Neural cell (in vitro differentiated cells): Measurements from ENCODE around the gene MED26. TPM values are rescaled to one million over a fixed set of nuclear protein-coding genes. Genes with fewer than 3 reads are reported as not detected.
"Not testable (repeated sequence)": the region's sequence is repeated elsewhere in the genome, so short reads cannot be mapped to it uniquely, and the experiment has no call there.

Source experiments
- H2AFZ ChIP-seq: fragments of 200-600, 300-800 bp; sonication (generic), shearing (Covaris generic); 2 replicates; pipeline ENCODE4 v1.6.0; 2014; ENCODE audit warnings: low read depth, mild to moderate bottlenecking, antibody characterized with exemption, low read length, moderate library complexity
- H3F3A ChIP-seq: fragments of 200-600 bp; shearing (Covaris generic); 2 replicates; pipeline ENCODE4 v1.6.1; 2016; ENCODE audit warnings: mild to moderate bottlenecking, moderate library complexity, mixed read lengths, antibody characterized with exemption, low read length; ENCODE audit not compliant: insufficient read depth, poor library complexity, severe bottlenecking
- H3K27ac ChIP-seq: fragments of 200-600, 300-800 bp; sonication (generic), shearing (Covaris generic); 2 replicates; pipeline ENCODE4 v1.5.1; 2014; ENCODE audit warnings: mild to moderate bottlenecking, low read length, moderate library complexity
- H3K27me3 ChIP-seq: fragments of 300-800, 200-600 bp; sonication (generic), shearing (Covaris generic); 2 replicates; pipeline ENCODE4 v1.6.0; 2014; ENCODE audit warnings: mild to moderate bottlenecking, low read depth, low read length, moderate library complexity; ENCODE audit not compliant: insufficient read depth
- H3K36me3 ChIP-seq: fragments of 300-800, 200-600 bp; sonication (generic), shearing (Covaris generic); 2 replicates; pipeline ENCODE4 v1.5.1; 2014; ENCODE audit warnings: mild to moderate bottlenecking, antibody characterized with exemption, low read length, moderate library complexity; ENCODE audit not compliant: insufficient read depth
- H3K4me2 ChIP-seq: fragments of 300-800, 200-600 bp; sonication (generic), shearing (Covaris generic); 2 replicates; pipeline ENCODE4 v1.6.0; 2014; ENCODE audit warnings: mild to moderate bottlenecking, low read length
- H3K4me3 ChIP-seq: fragments of 300-800, 200-600 bp; sonication (generic), shearing (Covaris generic); 2 replicates; pipeline ENCODE4 v1.5.1; 2014; ENCODE audit warnings: mild to moderate bottlenecking, low read length, moderate library complexity
- H3K79me2 ChIP-seq: fragments of 200-600 bp; shearing (Covaris generic); replicated peaks from 2 replicates; pipeline ENCODE4 v1.6.0; 2014; ENCODE audit warnings: mild to moderate bottlenecking, low read length, moderate library complexity; ENCODE audit not compliant: insufficient read depth
- H3K9ac ChIP-seq: fragments of 300-800, 200-600 bp; sonication (generic), shearing (Covaris generic); 2 replicates; pipeline ENCODE4 v1.6.1; 2016; ENCODE audit warnings: mild to moderate bottlenecking, low read length, mixed read lengths
- H3K9me2 ChIP-seq: fragments of 200-600 bp; shearing (Covaris generic); 2 replicates; pipeline ENCODE4 v1.6.1; 2016; ENCODE audit warnings: mild to moderate bottlenecking, low read length, mixed read lengths; ENCODE audit not compliant: insufficient read depth
- H3K9me3 ChIP-seq: fragments of 200-600, 300-800 bp; sonication (generic), shearing (Covaris generic); 2 replicates; pipeline ENCODE4 v1.6.1; 2016; ENCODE audit warnings: mild to moderate bottlenecking, mixed run types, low read length, moderate library complexity, mixed read lengths
- H4K20me1 ChIP-seq: fragments of 200-600 bp; shearing (Covaris generic); 2 replicates; pipeline ENCODE4 v1.6.1; 2016; ENCODE audit warnings: mild to moderate bottlenecking, mixed run types; ENCODE audit not compliant: insufficient read depth
- CTCF ChIP-seq: fragments of 450-650 bp; IDR thresholded peaks from 2 replicates; pipeline ENCODE4 v1.5.1; 2014; ENCODE audit warnings: antibody characterized with exemption, mild to moderate bottlenecking, moderate library complexity; ENCODE audit not compliant: poor library complexity, severe bottlenecking
- EP300 ChIP-seq: fragments of 450-650 bp; conservative IDR thresholded peaks from 2 replicates; pipeline ENCODE4 v1.6.1; 2014; ENCODE audit warnings: antibody characterized with exemption, mild to moderate bottlenecking, moderate library complexity; ENCODE audit not compliant: poor library complexity, severe bottlenecking
- EZH2 ChIP-seq: fragments of 200-600, 300-800 bp; shearing (Covaris generic), sonication (generic); IDR thresholded peaks from 2 replicates; pipeline ENCODE4 v1.6.1; 2014; ENCODE audit warnings: antibody characterized with exemption, low read length, borderline replicate concordance, mild to moderate bottlenecking; ENCODE audit not compliant: insufficient read depth, poor library complexity, severe bottlenecking
- MXI1 ChIP-seq: fragments of 450-650 bp; conservative IDR thresholded peaks from 2 replicates; pipeline ENCODE4 v1.6.1; 2014; ENCODE audit warnings: antibody characterized with exemption, mild to moderate bottlenecking; ENCODE audit not compliant: poor library complexity, severe bottlenecking
- POLR2AphosphoS5 ChIP-seq: IDR thresholded peaks from 2 replicates; pipeline ENCODE4 v1.6.1; 2012
- RAD21 ChIP-seq: fragments of 450-650 bp; conservative IDR thresholded peaks from 2 replicates; pipeline ENCODE4 v1.6.1; 2014; ENCODE audit warnings: antibody characterized with exemption, mild to moderate bottlenecking, moderate library complexity
- REST ChIP-seq: IDR thresholded peaks from 2 replicates; pipeline ENCODE4 v1.6.1; 2012; ENCODE audit warnings: borderline replicate concordance
- SMC3 ChIP-seq: fragments of 450-650 bp; conservative IDR thresholded peaks from 2 replicates; pipeline ENCODE4 v1.6.1; 2014; ENCODE audit warnings: antibody characterized with exemption, mild to moderate bottlenecking, moderate library complexity; ENCODE audit not compliant: poor library complexity
- TAF1 ChIP-seq: IDR thresholded peaks from 2 replicates; pipeline ENCODE4 v1.6.1; 2012; ENCODE audit warnings: low read depth
- polyA plus RNA-seq: library from polyadenylated mRNA; depleted of rRNA; stranded (reverse); fragments of >200 nt; gene quantifications from 2 replicates; pipeline ENCODE4 v1.2.3, GENCODE V29; 2014

MED26 gene
- polyA plus RNA-seq, 1 donor from 2014 or later = 4.2 TPM

- H3K9me2 ChIP-seq = no peaks in the 10 kb centered on the region
- H3K9me3 ChIP-seq = no peaks in the 10 kb centered on the region
- no peak overlapping the region for H3K9ac ChIP-seq
- no peak overlapping the region for H2AFZ ChIP-seq
- no peaks in the 10 kb centered on the region for H3K36me3 ChIP-seq
- H3F3A ChIP-seq = no peaks in the 10 kb centered on the region
- H3K27me3 ChIP-seq = no peaks in the 10 kb centered on the region
- H4K20me1 ChIP-seq = no peaks in the 10 kb centered on the region
- no peaks in the 10 kb centered on the region for H3K79me2 ChIP-seq
- no peak overlapping the region for H3K4me3 ChIP-seq
- no peak overlapping the region for H3K4me2 ChIP-seq
- H3K27ac ChIP-seq = no peak overlapping the region
- TF ChIP-seq CTCF = no peak
- no peak for TF ChIP-seq REST
- no peak for TF ChIP-seq RAD21
- no peak for TF ChIP-seq SMC3
- TF ChIP-seq MXI1 = no peak
- no peak for TF ChIP-seq EZH2
- no peak for TF ChIP-seq POLR2AphosphoS5
- TF ChIP-seq EP300 = no peak
- no peak for TF ChIP-seq TAF1
These were observed 73.2 kb downstream of the MED26 start for GRCh38 chr19:16554776-16555175.

- not testable (repeated sequence) for H3K9me2 ChIP-seq, H3K9ac ChIP-seq, H3F3A ChIP-seq, H2AFZ ChIP-seq, H3K36me3 ChIP-seq, H3K4me3 ChIP-seq, H3K27ac ChIP-seq, H3K27me3 ChIP-seq, H4K20me1 ChIP-seq, H3K9me3 ChIP-seq, H3K79me2 ChIP-seq, H3K4me2 ChIP-seq
These were observed 76.1 kb downstream of the MED26 start for GRCh38 chr19:16551902-16552301.

- Histone ChIP-seq H3K36me3 (no peaks in the 10 kb centered on the region), H3K27ac (no peak overlapping the region), H4K20me1 (no peaks in the 10 kb centered on the region), H3K79me2 (peaks cover 5% of the 10 kb centered on the region), H3K9me3 (no peaks in the 10 kb centered on the region), H2AFZ (no peak overlapping the region), H3K4me3 (no peak overlapping the region), H3K4me2 (no peak overlapping the region), H3K9ac (no peak overlapping the region), H3K9me2 (no peaks in the 10 kb centered on the region), H3K27me3 (no peaks in the 10 kb centered on the region), H3F3A (no peaks in the 10 kb centered on the region)
- no peak for TF ChIP-seq REST
- no peak for TF ChIP-seq MXI1
- no peak for TF ChIP-seq EZH2
These were observed 79.0 kb downstream of the MED26 start for GRCh38 chr19:16548956-16549355.
